GM23338 (cell line): ENCODE results near the gene HTRA1. TPM values are rescaled to one million over a fixed set of nuclear protein-coding genes. Genes with fewer than 3 reads are reported as not detected.
A peak's percentile ranks its signal among the peaks of the same experiment; 100 is the strongest.

Source experiments
- ATAC-seq: fragments of 200-7000 bp; cut with Tn5 transposase; 3 replicates; pipeline ENCODE4 v1.9.1; 2020
- DNase-seq: peaks from one replicate; pipeline ENCODE4 v3.0.0-alpha.2; 2015; ENCODE audit warnings: low spot score
- H2AFZ ChIP-seq: fragments of 200-600 bp; sonication (generic); 2 replicates; pipeline ENCODE4 v1.8.0; 2016; ENCODE audit warnings: antibody characterized with exemption, mild to moderate bottlenecking, moderate library complexity
- H3F3A ChIP-seq: fragments of 200-600 bp; sonication (generic); replicated peaks from 2 replicates; pipeline ENCODE4 v1.8.0; 2017; ENCODE audit warnings: antibody characterized with exemption, mixed run types, low read depth
- H3K27ac ChIP-seq: fragments of 200-600 bp; sonication (generic); 2 replicates; pipeline ENCODE4 v1.6.1; 2016; ENCODE audit warnings: low read depth
- H3K27me3 ChIP-seq: fragments of 200-600 bp; sonication (generic); 2 replicates; pipeline ENCODE4 v1.8.0; 2016; ENCODE audit warnings: mild to moderate bottlenecking, mixed run types, moderate library complexity; ENCODE audit not compliant: insufficient read depth
- H3K36me3 ChIP-seq: fragments of 200-600 bp; sonication (generic); 2 replicates; pipeline ENCODE4 v1.8.0; 2016; ENCODE audit warnings: mild to moderate bottlenecking; ENCODE audit not compliant: insufficient read depth
- H3K4me1 ChIP-seq: fragments of 200-600 bp; sonication (generic); 2 replicates; pipeline ENCODE4 v1.8.0; 2016; ENCODE audit warnings: mild to moderate bottlenecking, moderate library complexity; ENCODE audit not compliant: insufficient read depth
- H3K4me2 ChIP-seq: fragments of 200-600 bp; sonication (generic); 2 replicates; pipeline ENCODE4 v1.7.1; 2017; ENCODE audit warnings: mixed run types
- H3K4me3 ChIP-seq: fragments of 200-600 bp; sonication (generic); 2 replicates; pipeline ENCODE4 v1.6.1; 2016; ENCODE audit warnings: mixed run types
- H3K79me2 ChIP-seq: fragments of 200-600 bp; sonication (generic); replicated peaks from 2 replicates; pipeline ENCODE4 v1.8.0; 2017; ENCODE audit warnings: mild to moderate bottlenecking; ENCODE audit not compliant: insufficient read depth
- H3K9me2 ChIP-seq: fragments of 200-600 bp; sonication (generic); 2 replicates; pipeline ENCODE4 v1.8.0; 2017; ENCODE audit not compliant: insufficient read depth
- H4K20me1 ChIP-seq: fragments of 200-600 bp; sonication (generic); replicated peaks from 2 replicates; pipeline ENCODE4 v1.8.0; 2017; ENCODE audit warnings: mild to moderate bottlenecking; ENCODE audit not compliant: insufficient read depth
- H3K27ac Mint-ChIP-seq: 2 replicates; pipeline ENCODE4 v1.8.0; 2020; ENCODE audit warnings: inconsistent platforms, mild to moderate bottlenecking, moderate library complexity, mixed read lengths
- H3K27me3 Mint-ChIP-seq: 3 replicates; pipeline ENCODE4 v1.8.0; 2022; ENCODE audit warnings: low read depth, mild to moderate bottlenecking, moderate library complexity, mixed read lengths, inconsistent platforms; ENCODE audit not compliant: insufficient read depth, poor library complexity
- H3K36me3 Mint-ChIP-seq: 3 replicates; pipeline ENCODE4 v1.8.0; 2021; ENCODE audit warnings: low read depth, mild to moderate bottlenecking, inconsistent platforms, moderate library complexity, mixed read lengths
- H3K4me1 Mint-ChIP-seq: 3 replicates; pipeline ENCODE4 v1.8.0; 2020; ENCODE audit warnings: mild to moderate bottlenecking, inconsistent platforms, mixed read lengths
- H3K4me3 Mint-ChIP-seq: 3 replicates; pipeline ENCODE4 v1.8.0; 2021; ENCODE audit warnings: moderate library complexity, mild to moderate bottlenecking, inconsistent platforms, mixed read lengths
- H3K9me3 Mint-ChIP-seq: 3 replicates; pipeline ENCODE4 v1.8.0; 2020; ENCODE audit warnings: moderate library complexity, mild to moderate bottlenecking, inconsistent platforms, mixed read lengths
- EZH2 ChIP-seq: fragments of 200-600 bp; sonication (generic); IDR thresholded peaks from one replicate; pipeline ENCODE4 v1.8.0; 2017; ENCODE audit warnings: antibody characterized with exemption, mild to moderate bottlenecking, low read depth; ENCODE audit not compliant: unreplicated experiment
- EZH2phosphoT487 ChIP-seq: fragments of 200-600 bp; sonication (generic); IDR thresholded peaks from one replicate; pipeline ENCODE4 v1.8.1; 2018; ENCODE audit warnings: antibody characterized with exemption; ENCODE audit not compliant: unreplicated experiment
- POLR2AphosphoS5 ChIP-seq: IDR thresholded peaks from 2 replicates; pipeline ENCODE4 v1.6.1; 2016; ENCODE audit warnings: antibody characterized with exemption, low read depth
- STAT1 ChIP-seq: IDR thresholded peaks from one replicate; pipeline ENCODE4 v1.6.1; 2016; ENCODE audit warnings: antibody characterized with exemption; ENCODE audit not compliant: unreplicated experiment
- ZNF331 ChIP-seq: fragments of 250-450 bp; sonication (Bioruptor Pico); IDR thresholded peaks from 2 replicates; pipeline ENCODE4 v1.5.0; 2020; ENCODE audit warnings: low read depth, mild to moderate bottlenecking, moderate library complexity
- polyA plus RNA-seq: library from polyadenylated mRNA; unstranded; fragments of >200 nt; fragmentation: Nextera tagmentation; extraction: Ambion mirVana; gene quantifications from 2 replicates; pipeline ENCODE4 v1.2.1, GENCODE V29; 2016
- total RNA-seq: library from RNA; depleted of rRNA; stranded (reverse); fragments of >200 nt; shearing (Covaris generic); gene quantifications from 2 replicates; pipeline ENCODE4 v1.2.3, GENCODE V29; 2014
- TF ChIP-seq, protein P1 (sequence below), 2 experiments: fragments of 200-600 bp in 1 of 2; sonication (generic) in 1 of 2; conservative IDR thresholded peaks; 2 replicates each; pipeline versions ENCODE4 v1.5.1 to v1.6.1; 2016 to 2017; ENCODE audit warnings: antibody characterized with exemption in 2 of 2, low read depth in 2 of 2, mild to moderate bottlenecking in 2 of 2, moderate library complexity in 1 of 2
- TF ChIP-seq, protein P2 (sequence below): IDR thresholded peaks from 2 replicates; pipeline ENCODE4 v1.6.1; 2016; ENCODE audit warnings: antibody characterized with exemption

HTRA1 gene
- total and polyA plus RNA-seq, 2 experiments from 2014 or later, result 8.1 to 16.1 TPM

DNA sequence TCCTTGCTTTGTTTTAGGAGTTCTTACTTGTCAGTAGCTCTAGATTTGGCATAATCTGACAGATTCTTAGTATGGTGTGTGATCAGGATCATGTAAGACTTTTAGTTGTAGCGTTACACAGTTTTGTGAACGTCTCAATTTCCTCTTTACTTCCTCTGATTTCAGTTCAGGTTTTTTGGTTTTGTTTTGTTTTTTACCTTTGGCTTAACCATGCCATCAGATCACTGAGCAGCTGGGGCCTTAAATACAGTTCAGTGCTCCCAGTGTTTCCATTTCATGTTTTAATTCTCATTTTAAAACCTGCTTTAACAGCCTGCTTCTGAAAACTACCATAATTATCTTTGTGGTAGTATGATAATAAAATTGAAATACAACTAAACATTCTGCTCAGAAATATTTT is 34.1 kb upstream of the HTRA1 start:
- TF ChIP-seq, protein P1, sequence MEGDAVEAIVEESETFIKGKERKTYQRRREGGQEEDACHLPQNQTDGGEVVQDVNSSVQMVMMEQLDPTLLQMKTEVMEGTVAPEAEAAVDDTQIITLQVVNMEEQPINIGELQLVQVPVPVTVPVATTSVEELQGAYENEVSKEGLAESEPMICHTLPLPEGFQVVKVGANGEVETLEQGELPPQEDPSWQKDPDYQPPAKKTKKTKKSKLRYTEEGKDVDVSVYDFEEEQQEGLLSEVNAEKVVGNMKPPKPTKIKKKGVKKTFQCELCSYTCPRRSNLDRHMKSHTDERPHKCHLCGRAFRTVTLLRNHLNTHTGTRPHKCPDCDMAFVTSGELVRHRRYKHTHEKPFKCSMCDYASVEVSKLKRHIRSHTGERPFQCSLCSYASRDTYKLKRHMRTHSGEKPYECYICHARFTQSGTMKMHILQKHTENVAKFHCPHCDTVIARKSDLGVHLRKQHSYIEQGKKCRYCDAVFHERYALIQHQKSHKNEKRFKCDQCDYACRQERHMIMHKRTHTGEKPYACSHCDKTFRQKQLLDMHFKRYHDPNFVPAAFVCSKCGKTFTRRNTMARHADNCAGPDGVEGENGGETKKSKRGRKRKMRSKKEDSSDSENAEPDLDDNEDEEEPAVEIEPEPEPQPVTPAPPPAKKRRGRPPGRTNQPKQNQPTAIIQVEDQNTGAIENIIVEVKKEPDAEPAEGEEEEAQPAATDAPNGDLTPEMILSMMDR (conservative IDR thresholded peaks at IDR 0.05; ENCODE audit: low read depth in 2 of 2), result no peak
- H3K4me1 ChIP-seq, result no peaks in the 10 kb centered on the region
- no peaks in the 10 kb centered on the region for H3K36me3 ChIP-seq
- H3K4me2 ChIP-seq, result no peak overlapping the region
- no peaks in the 10 kb centered on the region for H3K9me2 ChIP-seq
- H3K9me3 Mint-ChIP-seq, result no peaks in the 10 kb centered on the region
- no peak overlapping the region for H3K27ac Mint-ChIP-seq
- H3K4me1 Mint-ChIP-seq, result peaks cover 2% of the 10 kb centered on the region; the same call in 2 of the 3 replicates
- no peaks in the 10 kb centered on the region for H3F3A ChIP-seq
- no peak overlapping the region for H3K4me3 Mint-ChIP-seq
- no peak for ATAC-seq
- H3K4me3 ChIP-seq, result no peak overlapping the region
- H3K79me2 ChIP-seq, result no peaks in the 10 kb centered on the region
- H3K27ac ChIP-seq, result peak overlapping the region; percentile 34; the same call in 1 of the 2 replicates
- DNase-seq, result no peak
- peaks cover 9% of the 10 kb centered on the region; the same call in 2 of the 3 replicates for H3K36me3 Mint-ChIP-seq
- H3K27me3 ChIP-seq, result no peaks in the 10 kb centered on the region
- H3K27me3 Mint-ChIP-seq, result peaks cover 2% of the 10 kb centered on the region
- no peaks in the 10 kb centered on the region; the same call in 1 of the 2 replicates for H4K20me1 ChIP-seq
- no peak overlapping the region for H2AFZ ChIP-seq

DNA sequence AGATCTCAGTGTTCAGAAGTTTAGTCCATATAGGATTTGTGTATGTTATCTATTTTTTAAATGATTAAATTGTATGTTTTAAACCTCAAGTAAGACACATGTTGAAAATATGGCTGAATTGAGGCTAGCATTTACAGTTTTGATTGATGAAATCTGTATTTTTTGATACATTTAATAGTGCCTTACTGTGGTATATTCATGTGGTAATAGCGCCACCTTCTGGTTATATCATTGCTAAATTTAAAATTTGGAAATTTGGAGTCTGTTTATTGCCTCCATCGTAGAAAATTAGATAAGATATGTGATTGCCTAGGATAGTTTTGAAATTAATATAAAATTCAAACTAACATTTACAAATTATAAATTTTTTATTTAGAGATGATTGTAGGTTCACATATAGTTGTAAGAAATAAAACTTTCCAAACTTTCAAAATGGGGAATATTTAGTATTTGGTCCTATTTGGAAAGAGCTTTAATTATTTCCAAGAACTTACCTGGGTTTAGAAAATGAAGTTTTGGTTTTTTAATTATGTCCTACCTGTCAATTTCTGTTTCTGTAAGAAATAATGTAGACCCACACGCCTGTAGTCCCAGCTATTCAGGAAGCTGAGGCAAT is 26.0 kb upstream of the HTRA1 start:
- Mint-ChIP-seq H3K36me3 (peaks cover 3% of the 10 kb centered on the region), H3K27ac (no peak overlapping the region), H3K9me3 (no peaks in the 10 kb centered on the region), H3K4me1 (no peaks in the 10 kb centered on the region), H3K4me3 (no peak overlapping the region), H3K27me3 (peaks cover 2% of the 10 kb centered on the region)
- H3K4me2 ChIP-seq, result no peak overlapping the region
- TF ChIP-seq EZH2 (no peak), EZH2phosphoT487 (no peak), ZNF331 (CRISPR knock-in tag) (no peak), POLR2AphosphoS5 (no peak), STAT1 (no peak)
- TF ChIP-seq, protein P1 (conservative IDR thresholded peaks at IDR 0.05; ENCODE audit: low read depth in 2 of 2), result peak in 1 of 2 experiments; percentile 88; a peak in 3 of 4 replicates
- TF ChIP-seq, protein P2, sequence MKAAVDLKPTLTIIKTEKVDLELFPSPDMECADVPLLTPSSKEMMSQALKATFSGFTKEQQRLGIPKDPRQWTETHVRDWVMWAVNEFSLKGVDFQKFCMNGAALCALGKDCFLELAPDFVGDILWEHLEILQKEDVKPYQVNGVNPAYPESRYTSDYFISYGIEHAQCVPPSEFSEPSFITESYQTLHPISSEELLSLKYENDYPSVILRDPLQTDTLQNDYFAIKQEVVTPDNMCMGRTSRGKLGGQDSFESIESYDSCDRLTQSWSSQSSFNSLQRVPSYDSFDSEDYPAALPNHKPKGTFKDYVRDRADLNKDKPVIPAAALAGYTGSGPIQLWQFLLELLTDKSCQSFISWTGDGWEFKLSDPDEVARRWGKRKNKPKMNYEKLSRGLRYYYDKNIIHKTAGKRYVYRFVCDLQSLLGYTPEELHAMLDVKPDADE, result no peak
- no peaks in the 10 kb centered on the region for H4K20me1 ChIP-seq
- no peak overlapping the region for H3K4me3 ChIP-seq
- no peak overlapping the region for H2AFZ ChIP-seq
- no peak overlapping the region for H3K27ac ChIP-seq
- no peaks in the 10 kb centered on the region for H3K36me3 ChIP-seq
- H3K79me2 ChIP-seq, result no peaks in the 10 kb centered on the region
- DNase-seq (peak; percentile 68), ATAC-seq (no peak)
- no peaks in the 10 kb centered on the region for H3K9me2 ChIP-seq
- no peaks in the 10 kb centered on the region for H3F3A ChIP-seq
- no peaks in the 10 kb centered on the region for H3K4me1 ChIP-seq
- no peaks in the 10 kb centered on the region for H3K27me3 ChIP-seq
